ENCODE results near the gene CSNK1G3. TPM values are rescaled to one million over a fixed set of nuclear protein-coding genes. Genes with fewer than 3 reads are reported as not detected.
A peak's percentile ranks its signal among the peaks of the same experiment; 100 is the strongest.

CSNK1G3 gene
- total and polyA plus RNA-seq, 5 donors from 2014 or later = 20.7 to 63.1 (median 28.2) TPM

GRCh38 chr5:123559434-123559775 lies 47.4 kb downstream of the CSNK1G3 start:
- DNase-seq (no peak), ATAC-seq (ENCODE audit: low read depth in 2 of 2) (no peak)
- Mint-ChIP-seq H3K4me3 (no peak overlapping the region), H3K27ac (no peak overlapping the region), H3K36me3 (peaks cover 25% of the 10 kb centered on the region), H3K9me3 (peaks cover 0 to 2% (median 0%) of the 10 kb centered on the region in 7 donors), H3K4me1 (peaks cover 7 to 25% (median 21%) of the 10 kb centered on the region in 4 donors), H3K27me3 (no peaks in the 10 kb centered on the region)
- peaks cover 3% of the 10 kb centered on the region for H3K36me3 ChIP-seq (ENCODE audit: control insufficient read depth, insufficient read depth, low read length)
- no peaks in the 10 kb centered on the region for H3K27me3 ChIP-seq (ENCODE audit: control insufficient read depth, insufficient read depth, low read length)
- H3K9me3 ChIP-seq (ENCODE audit: control insufficient read depth in 2 of 2, low read length in 2 of 2) = no peaks in the 10 kb centered on the region
- no peak overlapping the region for H3K27ac ChIP-seq (ENCODE audit: insufficient read depth, low read length, poor library complexity, severe bottlenecking)
- H3K4me1 ChIP-seq (ENCODE audit: control insufficient read depth, insufficient read depth, low read length, poor library complexity, severe bottlenecking) = no peaks in the 10 kb centered on the region
- no peak overlapping the region for H3K4me3 ChIP-seq (ENCODE audit: low read depth, low read length)

DNA sequence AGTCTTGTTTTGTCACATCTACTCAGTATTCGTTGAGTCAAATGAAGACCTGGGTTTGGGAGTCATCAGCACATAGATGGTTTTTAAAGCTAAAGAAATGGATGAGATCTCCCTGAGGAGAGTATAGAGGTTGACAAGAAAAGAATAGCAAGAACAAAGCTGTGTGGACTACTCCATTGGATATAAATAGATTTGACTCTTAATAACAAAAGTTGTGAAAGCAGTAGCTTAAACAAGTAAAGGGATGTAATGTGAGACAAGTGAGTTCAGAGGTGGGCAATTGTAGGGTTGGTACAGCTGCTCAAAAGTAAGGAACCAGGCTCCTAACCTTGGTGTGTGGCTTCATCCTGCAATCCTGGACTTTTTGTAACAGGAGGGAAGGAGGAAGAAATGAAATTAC lies 49.3 kb downstream of the CSNK1G3 start:
- Mint-ChIP-seq H3K9me3 (peaks cover 0 to 6% (median 0%) of the 10 kb centered on the region in 7 donors), H3K36me3 (peaks cover 26% of the 10 kb centered on the region), H3K27ac (no peak overlapping the region), H3K27me3 (no peaks in the 10 kb centered on the region), H3K4me3 (no peak overlapping the region), H3K4me1 (peaks cover 11 to 22% (median 15%) of the 10 kb centered on the region in 4 donors)
- no peaks in the 10 kb centered on the region for H3K4me1 ChIP-seq (ENCODE audit: control insufficient read depth, insufficient read depth, low read length, poor library complexity, severe bottlenecking)
- DNase-seq (no peak), ATAC-seq (ENCODE audit: low read depth in 2 of 2) (no peak)
- no peaks in the 10 kb centered on the region for H3K9me3 ChIP-seq (ENCODE audit: control insufficient read depth in 2 of 2, low read length in 2 of 2)
- no peak overlapping the region for H3K4me3 ChIP-seq (ENCODE audit: low read depth, low read length)
- H3K27me3 ChIP-seq (ENCODE audit: control insufficient read depth, insufficient read depth, low read length) = no peaks in the 10 kb centered on the region
- peaks cover 3% of the 10 kb centered on the region for H3K36me3 ChIP-seq (ENCODE audit: control insufficient read depth, insufficient read depth, low read length)
- H3K27ac ChIP-seq (ENCODE audit: insufficient read depth, low read length, poor library complexity, severe bottlenecking) = no peak overlapping the region

DNA sequence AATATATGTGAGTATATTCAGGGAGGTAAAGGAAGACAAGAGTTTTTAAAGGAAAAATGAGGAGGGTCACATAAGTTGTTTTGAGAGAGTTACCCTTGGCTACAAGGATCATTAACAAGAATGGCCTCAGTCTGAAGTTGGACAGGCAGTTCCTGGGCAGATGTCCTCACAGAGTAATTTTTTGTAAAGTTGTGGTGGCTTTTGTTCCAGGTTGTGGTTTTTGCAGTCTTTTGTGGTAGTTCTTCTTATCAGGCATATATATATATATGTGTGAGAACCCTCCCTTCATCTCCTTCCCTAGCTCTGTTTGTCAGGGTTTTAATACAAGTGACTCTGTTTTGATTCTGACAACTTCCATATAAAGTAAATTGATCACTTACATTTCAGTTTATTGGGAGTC lies 60.0 kb downstream of the CSNK1G3 start:
- Mint-ChIP-seq H3K27me3 (no peaks in the 10 kb centered on the region), H3K9me3 (peaks cover 0 to 4% (median 0%) of the 10 kb centered on the region in 7 donors), H3K4me3 (no peak overlapping the region), H3K27ac (peak overlapping the region in 1 of 3 donors; percentile 75), H3K36me3 (peaks cover 16% of the 10 kb centered on the region), H3K4me1 (peaks cover 17 to 35% (median 24%) of the 10 kb centered on the region in 4 donors)
- ATAC-seq (ENCODE audit: low read depth in 2 of 2) (no peak), DNase-seq (no peak)
- H3K9me3 ChIP-seq (ENCODE audit: control insufficient read depth in 2 of 2, low read length in 2 of 2) = no peaks in the 10 kb centered on the region
- peak overlapping the region; percentile 8 for H3K4me3 ChIP-seq (ENCODE audit: low read depth, low read length)
- peaks cover 12% of the 10 kb centered on the region for H3K36me3 ChIP-seq (ENCODE audit: control insufficient read depth, insufficient read depth, low read length)
- H3K27ac ChIP-seq (ENCODE audit: insufficient read depth, low read length, poor library complexity, severe bottlenecking) = no peak overlapping the region
- no peaks in the 10 kb centered on the region for H3K27me3 ChIP-seq (ENCODE audit: control insufficient read depth, insufficient read depth, low read length)
- H3K4me1 ChIP-seq (ENCODE audit: control insufficient read depth, insufficient read depth, low read length, poor library complexity, severe bottlenecking) = no peaks in the 10 kb centered on the region

DNA sequence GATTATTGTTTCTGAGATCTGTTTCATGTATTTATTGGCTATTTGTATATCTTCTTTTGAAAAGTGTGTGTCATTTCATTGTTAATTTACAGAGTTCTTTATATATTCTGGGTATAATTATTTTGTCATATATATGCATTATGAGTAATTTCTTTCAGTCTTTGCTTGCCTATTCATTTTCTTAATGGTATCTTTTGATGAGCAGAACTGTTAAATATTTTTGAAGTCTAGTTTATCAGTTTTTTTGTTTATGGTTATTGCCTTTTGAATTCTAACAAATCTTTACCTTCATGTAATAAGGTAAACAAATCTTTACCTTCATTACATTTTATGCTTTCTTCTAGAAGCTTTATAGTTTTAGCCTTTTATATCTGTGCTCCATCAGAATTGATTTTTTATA lies 66.4 kb downstream of the CSNK1G3 start:
- H3K4me1 Mint-ChIP-seq = peaks cover 0 to 6% (median 2%) of the 10 kb centered on the region in 4 donors
- H3K36me3 ChIP-seq (ENCODE audit: control insufficient read depth, insufficient read depth, low read length) = peaks cover 14% of the 10 kb centered on the region
- H3K9me3 Mint-ChIP-seq = peaks cover 0 to 2% (median 0%) of the 10 kb centered on the region in 7 donors
- H3K27ac Mint-ChIP-seq = no peak overlapping the region
- DNase-seq (no peak), ATAC-seq (ENCODE audit: low read depth in 2 of 2) (no peak)
- H3K27me3 ChIP-seq (ENCODE audit: control insufficient read depth, insufficient read depth, low read length) = no peaks in the 10 kb centered on the region
- H3K27me3 Mint-ChIP-seq = no peaks in the 10 kb centered on the region
- no peaks in the 10 kb centered on the region for H3K4me1 ChIP-seq (ENCODE audit: control insufficient read depth, insufficient read depth, low read length, poor library complexity, severe bottlenecking)
- H3K4me3 ChIP-seq (ENCODE audit: low read depth, low read length) = no peak overlapping the region
- H3K9me3 ChIP-seq (ENCODE audit: control insufficient read depth in 2 of 2, low read length in 2 of 2) = no peaks in the 10 kb centered on the region
- peaks cover 34% of the 10 kb centered on the region for H3K36me3 Mint-ChIP-seq
- H3K27ac ChIP-seq (ENCODE audit: insufficient read depth, low read length, poor library complexity, severe bottlenecking) = no peak overlapping the region
- H3K4me3 Mint-ChIP-seq = no peak overlapping the region

DNA sequence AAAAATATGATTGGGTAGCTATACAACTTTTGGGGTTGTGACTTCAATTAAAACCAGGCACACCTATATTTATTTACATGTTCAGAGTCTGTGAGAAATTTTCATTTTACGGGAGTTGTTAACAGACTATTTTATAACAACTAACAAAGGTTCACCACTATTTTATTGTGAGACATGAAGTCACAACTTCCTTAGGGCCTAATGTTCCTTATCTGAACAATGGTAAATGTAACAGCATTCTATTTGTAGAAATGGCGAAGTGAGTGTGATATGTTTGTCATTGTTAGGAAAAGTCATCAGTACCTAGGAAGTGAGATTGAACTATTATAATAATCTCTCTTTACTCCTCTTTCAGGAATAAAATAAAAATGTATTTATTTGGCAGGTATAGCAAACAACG lies 67.4 kb downstream of the CSNK1G3 start:
- no peak for ATAC-seq (ENCODE audit: low read depth in 2 of 2)
- no peaks in the 10 kb centered on the region for H3K4me1 ChIP-seq (ENCODE audit: control insufficient read depth, insufficient read depth, low read length, poor library complexity, severe bottlenecking)
- no peak for DNase-seq
- no peak overlapping the region for H3K27ac Mint-ChIP-seq
- peaks cover 0 to 2% (median 0%) of the 10 kb centered on the region in 7 donors for H3K9me3 Mint-ChIP-seq
- H3K36me3 Mint-ChIP-seq = peaks cover 34% of the 10 kb centered on the region
- no peaks in the 10 kb centered on the region for H3K27me3 Mint-ChIP-seq
- H3K4me1 Mint-ChIP-seq = peaks cover 0 to 6% (median 2%) of the 10 kb centered on the region in 4 donors
- no peak overlapping the region for H3K27ac ChIP-seq (ENCODE audit: insufficient read depth, low read length, poor library complexity, severe bottlenecking)
- H3K9me3 ChIP-seq (ENCODE audit: control insufficient read depth in 2 of 2, low read length in 2 of 2) = no peaks in the 10 kb centered on the region
- no peak overlapping the region for H3K4me3 Mint-ChIP-seq
- no peaks in the 10 kb centered on the region for H3K27me3 ChIP-seq (ENCODE audit: control insufficient read depth, insufficient read depth, low read length)
- peaks cover 14% of the 10 kb centered on the region for H3K36me3 ChIP-seq (ENCODE audit: control insufficient read depth, insufficient read depth, low read length)
- H3K4me3 ChIP-seq (ENCODE audit: low read depth, low read length) = no peak overlapping the region

GRCh38 chr5:123582550-123583285 lies 70.7 kb downstream of the CSNK1G3 start:
- ATAC-seq (ENCODE audit: low read depth in 2 of 2) = no peak
- no peaks in the 10 kb centered on the region for H3K9me3 Mint-ChIP-seq
- H3K27ac Mint-ChIP-seq = no peak overlapping the region
- H3K27me3 Mint-ChIP-seq = no peaks in the 10 kb centered on the region
- no peak overlapping the region for H3K4me3 Mint-ChIP-seq
- H3K4me1 ChIP-seq (ENCODE audit: control insufficient read depth, insufficient read depth, low read length, poor library complexity, severe bottlenecking) = no peaks in the 10 kb centered on the region
- H3K27me3 ChIP-seq (ENCODE audit: control insufficient read depth, insufficient read depth, low read length) = no peaks in the 10 kb centered on the region
- peaks cover 0 to 10% (median 5%) of the 10 kb centered on the region in 4 donors for H3K4me1 Mint-ChIP-seq
- H3K9me3 ChIP-seq (ENCODE audit: control insufficient read depth in 2 of 2, low read length in 2 of 2) = no peaks in the 10 kb centered on the region
- no peak overlapping the region for H3K4me3 ChIP-seq (ENCODE audit: low read depth, low read length)
- H3K36me3 ChIP-seq (ENCODE audit: control insufficient read depth, insufficient read depth, low read length) = no peaks in the 10 kb centered on the region
- H3K27ac ChIP-seq (ENCODE audit: insufficient read depth, low read length, poor library complexity, severe bottlenecking) = no peak overlapping the region
- DNase-seq = no peak
- peaks cover 34% of the 10 kb centered on the region for H3K36me3 Mint-ChIP-seq

DNA sequence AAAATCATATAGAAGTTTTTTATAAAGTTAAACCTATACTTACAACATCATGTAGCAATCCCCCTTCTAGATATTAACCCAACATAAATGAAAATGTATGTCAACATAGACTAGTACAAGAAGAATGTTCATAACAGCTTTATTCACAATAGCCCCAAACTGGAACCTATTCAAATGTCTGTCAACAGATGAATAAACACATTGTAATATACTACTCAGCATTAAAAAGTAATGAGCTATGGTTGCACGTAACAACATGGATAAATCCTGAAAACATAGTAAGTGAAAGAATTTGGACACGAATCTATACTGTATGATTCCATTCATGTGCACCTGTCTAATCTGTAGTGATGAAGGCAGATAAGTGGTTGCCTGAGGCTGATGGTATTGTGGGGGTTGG lies 73.9 kb downstream of the CSNK1G3 start:
- Histone ChIP-seq H3K4me1 (ENCODE audit: control insufficient read depth, insufficient read depth, low read length, poor library complexity, severe bottlenecking) (no peaks in the 10 kb centered on the region), H3K27me3 (ENCODE audit: control insufficient read depth, insufficient read depth, low read length) (no peaks in the 10 kb centered on the region), H3K9me3 (ENCODE audit: control insufficient read depth in 2 of 2, low read length in 2 of 2) (no peaks in the 10 kb centered on the region), H3K36me3 (ENCODE audit: control insufficient read depth, insufficient read depth, low read length) (peaks cover under 1% of the 10 kb centered on the region), H3K4me3 (ENCODE audit: low read depth, low read length) (no peak overlapping the region), H3K27ac (ENCODE audit: insufficient read depth, low read length, poor library complexity, severe bottlenecking) (no peak overlapping the region)
- DNase-seq (no peak), ATAC-seq (ENCODE audit: low read depth in 2 of 2) (no peak)
- peaks cover 22% of the 10 kb centered on the region for H3K36me3 Mint-ChIP-seq
- no peaks in the 10 kb centered on the region for H3K27me3 Mint-ChIP-seq
- no peak overlapping the region for H3K27ac Mint-ChIP-seq
- no peak overlapping the region for H3K4me3 Mint-ChIP-seq
- H3K9me3 Mint-ChIP-seq = no peaks in the 10 kb centered on the region
- peaks cover 0 to 10% (median 5%) of the 10 kb centered on the region in 4 donors for H3K4me1 Mint-ChIP-seq

DNA sequence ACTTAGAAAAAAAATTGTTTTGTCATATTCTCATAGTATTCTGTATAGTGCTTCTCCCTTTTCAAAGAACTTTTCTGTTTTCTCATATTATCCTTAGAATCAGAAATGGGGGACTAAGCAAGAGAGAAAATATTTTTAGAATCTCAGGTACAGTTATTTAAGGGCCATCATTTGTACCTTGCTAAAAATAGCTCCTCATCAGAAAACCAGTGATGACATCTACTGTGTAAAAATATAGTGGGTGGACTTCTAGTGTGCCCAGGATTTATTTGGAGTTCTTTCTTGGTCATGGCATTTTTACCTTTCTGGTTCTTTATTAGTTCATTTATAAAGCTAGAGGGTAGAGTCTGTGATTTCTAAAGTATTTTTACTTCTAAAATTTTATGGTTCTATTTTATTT lies 82.5 kb downstream of the CSNK1G3 start:
- no peak for ATAC-seq (ENCODE audit: low read depth in 2 of 2)
- H3K27ac Mint-ChIP-seq = no peak overlapping the region
- H3K36me3 ChIP-seq (ENCODE audit: control insufficient read depth, insufficient read depth, low read length) = peaks cover 31% of the 10 kb centered on the region
- no peak for DNase-seq
- H3K4me1 Mint-ChIP-seq = peaks cover 0 to 7% (median 0%) of the 10 kb centered on the region in 4 donors
- no peaks in the 10 kb centered on the region for H3K9me3 ChIP-seq (ENCODE audit: control insufficient read depth in 2 of 2, low read length in 2 of 2)
- H3K4me3 ChIP-seq (ENCODE audit: low read depth, low read length) = no peak overlapping the region
- H3K9me3 Mint-ChIP-seq = peaks cover 0 to 1% (median 0%) of the 10 kb centered on the region in 7 donors
- no peaks in the 10 kb centered on the region for H3K4me1 ChIP-seq (ENCODE audit: control insufficient read depth, insufficient read depth, low read length, poor library complexity, severe bottlenecking)
- no peaks in the 10 kb centered on the region for H3K27me3 ChIP-seq (ENCODE audit: control insufficient read depth, insufficient read depth, low read length)
- no peaks in the 10 kb centered on the region for H3K27me3 Mint-ChIP-seq
- peaks cover 31% of the 10 kb centered on the region for H3K36me3 Mint-ChIP-seq
- no peak overlapping the region for H3K4me3 Mint-ChIP-seq
- H3K27ac ChIP-seq (ENCODE audit: insufficient read depth, low read length, poor library complexity, severe bottlenecking) = no peak overlapping the region

Measured in CD4-positive, CD25-positive, alpha-beta regulatory T cell (primary cell).